ENCODE data around the gene IER2.

IER2 gene

GRCh38 chr19:13119627-13120026 is 30.6 kb upstream of the IER2 start:
- DNase-seq: no peak

- no peak for DNase-seq
Measured at GRCh38 chr19:13120031-13120430, 30.2 kb upstream of the IER2 start.

GRCh38 chr19:13120817-13121216 is 29.4 kb upstream of the IER2 start:
- DNase-seq: no peak

GRCh38 chr19:13121551-13122274 is 28.5 kb upstream of the IER2 start:
- DNase-seq: no peak

- DNase-seq: no peak
Measured at GRCh38 chr19:13122275-13122878, 27.8 kb upstream of the IER2 start.

- DNase-seq: no peak
Measured at GRCh38 chr19:13122980-13123957, 26.9 kb upstream of the IER2 start.

GRCh38 chr19:13127051-13127450 is 23.2 kb upstream of the IER2 start:
- no peak for DNase-seq

- no peak for DNase-seq
Measured at GRCh38 chr19:13127811-13128575, 22.2 kb upstream of the IER2 start.

GRCh38 chr19:13128583-13128982 is 21.6 kb upstream of the IER2 start:
- no peak for DNase-seq

GRCh38 chr19:13129384-13129783 is 20.8 kb upstream of the IER2 start:
- no peak for DNase-seq

- no peak for DNase-seq
Measured at GRCh38 chr19:13130886-13131490, 19.2 kb upstream of the IER2 start.

- no peak for DNase-seq
Measured at GRCh38 chr19:13132471-13133180, 17.6 kb upstream of the IER2 start.

- no peak for DNase-seq
Measured at GRCh38 chr19:13133241-13133870, 16.9 kb upstream of the IER2 start.

GRCh38 chr19:13134626-13135025 is 15.6 kb upstream of the IER2 start:
- DNase-seq: no peak

- DNase-seq: no peak
Measured at GRCh38 chr19:13135068-13136062, 14.8 kb upstream of the IER2 start.

- DNase-seq: no peak
Measured at GRCh38 chr19:13137290-13137794, 12.9 kb upstream of the IER2 start.

GRCh38 chr19:13138171-13138915 is 11.9 kb upstream of the IER2 start:
- DNase-seq: no peak

GRCh38 chr19:13138916-13139198 is 11.4 kb upstream of the IER2 start:
- DNase-seq: no peak

- DNase-seq: no peak
Measured at GRCh38 chr19:13139633-13140311, 10.4 kb upstream of the IER2 start.
